Stimulated activated CD4-positive, alpha-beta T cell treated with anti-CD3 and anti-CD28 coated beads, Interleukin-2, amount 100 ng/mL, for 4 hours (primary cell): ENCODE data around the gene PTPRU.

ENCODE experiments used
- DNase-seq: peaks from one replicate; pipeline ENCODE4 v3.0.0-alpha.2; 2020; ENCODE audit warnings: low read depth

Gene PTPRU

GRCh38 chr1:29365906-29366670, 129.8 kb downstream of the PTPRU start:
- DNase-seq: no peak

GRCh38 chr1:29368936-29369932, 132.9 kb downstream of the PTPRU start:
- no peak for DNase-seq

- no peak for DNase-seq
These were observed 133.7 kb downstream of the PTPRU start for GRCh38 chr1:29370067-29370466.

GRCh38 chr1:29371332-29371731, 135.0 kb downstream of the PTPRU start:
- no peak for DNase-seq

- no peak for DNase-seq
These were observed 135.8 kb downstream of the PTPRU start for GRCh38 chr1:29372108-29372507.
